Kidney (tissue), 14 donors: Measurements from ENCODE around the gene MEF2B. TPM values are rescaled to one million over a fixed set of nuclear protein-coding genes. Genes with fewer than 3 reads are reported as not detected.

ENCODE experiments used
- DNase-seq, 5 donors: peaks; one replicate each; pipeline ENCODE4 v3.0.0-alpha.2; 2013 to 2020
- FAIRE-seq: peaks from 2 replicates; lab custom pipeline; 2012; peaks lifted over from hg19 to GRCh38; lab: Jason Lieb, UNC
- H3K27ac ChIP-seq, 2 donors: one replicate each; pipeline ENCODE4 v1.7.0; 2013; ENCODE audit warnings: low read depth in 2 of 2, low read length in 2 of 2, inconsistent platforms in 1 of 2
- H3K27me3 ChIP-seq: one replicate; pipeline ENCODE4 v1.7.1; 2013; ENCODE audit warnings: low read length, inconsistent platforms; ENCODE audit not compliant: control insufficient read depth, insufficient read depth
- H3K36me3 ChIP-seq, 3 donors: one replicate each; pipeline versions ENCODE4 v1.7.0 to v1.7.1; 2013; ENCODE audit warnings: low read length in 3 of 3, control low read depth in 1 of 3, inconsistent platforms in 1 of 3; ENCODE audit not compliant: insufficient read depth in 3 of 3, control insufficient read depth in 2 of 3
- H3K4me1 ChIP-seq, 3 donors: one replicate each; pipeline versions ENCODE4 v1.7.0 to v1.7.1; 2013; ENCODE audit warnings: low read length in 3 of 3, inconsistent platforms in 1 of 3, low read depth in 1 of 3; ENCODE audit not compliant: control insufficient read depth in 2 of 3, insufficient read depth in 2 of 3
- H3K4me3 ChIP-seq, 3 donors: one replicate each; pipeline versions ENCODE4 v1.7.0 to v1.8.1; 2013; ENCODE audit warnings: low read length in 3 of 3, control low read depth in 1 of 3, inconsistent platforms in 1 of 3
- H3K9ac ChIP-seq, 3 donors: one replicate each; pipeline versions ENCODE4 v1.7.0 to v1.7.1; 2013; ENCODE audit warnings: low read length in 3 of 3, control low read depth in 1 of 3, inconsistent platforms in 1 of 3
- H3K9me3 ChIP-seq, 3 donors: one replicate each; pipeline versions ENCODE4 v1.7.0 to v1.7.1; 2013; ENCODE audit warnings: low read length in 3 of 3, control low read depth in 1 of 3, inconsistent platforms in 1 of 3; ENCODE audit not compliant: control insufficient read depth in 2 of 3, insufficient read depth in 1 of 3
- intact Hi-C: fragments of 100-400 bp; cut with DNase I; formaldehyde crosslinking; loops from one replicate; pipeline ENCODE4 v1.11.1; 2022
- polyA plus RNA-seq: library from polyadenylated mRNA; stranded (reverse); fragments of 350-450 nt; fragmentation: Illumina TruSeq; extraction: RNeasy Lipid Tissue Mini Kit (QIAGEN cat#74804); gene quantifications from one replicate; pipeline ENCODE4 v1.2.3, GENCODE V29; 2014; ENCODE audit warnings: low read depth, low replicate concordance; ENCODE audit not compliant: insufficient read depth
- total RNA-seq: library from RNA; stranded (reverse); fragmentation: NEBNext Ultra II Directional; extraction: Animal tissue kit (Norgen Biotek cat#: 25700); gene quantifications from one replicate; pipeline ENCODE4 v1.2.1, GENCODE V29; 2021
- TF ChIP-seq, protein P1 (sequence below): IDR thresholded peaks from 3 replicates; pipeline ENCODE4 v1.5.1; 2012; ENCODE audit warnings: mild to moderate bottlenecking, moderate library complexity, borderline replicate concordance; ENCODE audit not compliant: insufficient read depth; ENCODE audit errors: extremely low read depth
- donor health status: control.
- donor health status: control.
- donor health status: control.
- donor health status: control.
- donor health status: control.
- donor health status: DM: yes; HTN: yes; CAD: no.
- donor health status: Normal renal cell carcinoma (clear cell type).

MEF2B gene
- total and polyA plus RNA-seq, 2 donors from 2014 or later = 0.47 to 3.4 TPM

GRCh38 chr19:19101540-19101939, 68.5 kb downstream of the MEF2B start:
- TF ChIP-seq, protein P1, sequence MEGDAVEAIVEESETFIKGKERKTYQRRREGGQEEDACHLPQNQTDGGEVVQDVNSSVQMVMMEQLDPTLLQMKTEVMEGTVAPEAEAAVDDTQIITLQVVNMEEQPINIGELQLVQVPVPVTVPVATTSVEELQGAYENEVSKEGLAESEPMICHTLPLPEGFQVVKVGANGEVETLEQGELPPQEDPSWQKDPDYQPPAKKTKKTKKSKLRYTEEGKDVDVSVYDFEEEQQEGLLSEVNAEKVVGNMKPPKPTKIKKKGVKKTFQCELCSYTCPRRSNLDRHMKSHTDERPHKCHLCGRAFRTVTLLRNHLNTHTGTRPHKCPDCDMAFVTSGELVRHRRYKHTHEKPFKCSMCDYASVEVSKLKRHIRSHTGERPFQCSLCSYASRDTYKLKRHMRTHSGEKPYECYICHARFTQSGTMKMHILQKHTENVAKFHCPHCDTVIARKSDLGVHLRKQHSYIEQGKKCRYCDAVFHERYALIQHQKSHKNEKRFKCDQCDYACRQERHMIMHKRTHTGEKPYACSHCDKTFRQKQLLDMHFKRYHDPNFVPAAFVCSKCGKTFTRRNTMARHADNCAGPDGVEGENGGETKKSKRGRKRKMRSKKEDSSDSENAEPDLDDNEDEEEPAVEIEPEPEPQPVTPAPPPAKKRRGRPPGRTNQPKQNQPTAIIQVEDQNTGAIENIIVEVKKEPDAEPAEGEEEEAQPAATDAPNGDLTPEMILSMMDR = no peak
- Histone ChIP-seq H3K4me1 (peaks cover 0 to 10% (median 8%) of the 10 kb centered on the region in 3 donors), H3K9me3 (no peaks in the 10 kb centered on the region), H3K9ac (no peak overlapping the region), H3K4me3 (no peak overlapping the region), H3K36me3 (peaks cover 0 to 4% (median 0%) of the 10 kb centered on the region in 3 donors), H3K27me3 (no peaks in the 10 kb centered on the region), H3K27ac (peak overlapping the region; percentile 87 to 92)
- intact Hi-C loops = no loop called here
- FAIRE-seq (no peak), DNase-seq (no peak)

- peaks cover 0 to 4% (median 0%) of the 10 kb centered on the region in 3 donors for H3K36me3 ChIP-seq
- FAIRE-seq = no peak
Observed at GRCh38 chr19:19098703-19099632, 71.1 kb downstream of the MEF2B start.

GRCh38 chr19:19098084-19098702, 71.9 kb downstream of the MEF2B start:
- H3K4me1 ChIP-seq = peaks cover 0 to 10% (median 9%) of the 10 kb centered on the region in 3 donors
- intact Hi-C loops = no loop called here
- peak overlapping the region; percentile 77 to 95 for H3K27ac ChIP-seq
- no peaks in the 10 kb centered on the region for H3K27me3 ChIP-seq
- TF ChIP-seq, protein P1 = no peak
- FAIRE-seq (no peak), DNase-seq (no peak)
- peaks cover 0 to 4% (median 0%) of the 10 kb centered on the region in 3 donors for H3K36me3 ChIP-seq
- no peak overlapping the region for H3K4me3 ChIP-seq
- H3K9ac ChIP-seq = no peak overlapping the region
- no peaks in the 10 kb centered on the region for H3K9me3 ChIP-seq

More at GRCh38 chr19:19098703-19099632, 71.1 kb downstream of the MEF2B start:
- Histone ChIP-seq H3K27ac (peak overlapping the region; percentile 77 to 95), H3K9ac (no peak overlapping the region), H3K4me3 (no peak overlapping the region), H3K27me3 (no peaks in the 10 kb centered on the region), H3K9me3 (no peaks in the 10 kb centered on the region), H3K4me1 (peaks cover 0 to 10% (median 9%) of the 10 kb centered on the region in 3 donors)
- TF ChIP-seq, protein P1 = no peak
- intact Hi-C loops = no loop called here
- DNase-seq = no peak
